ENCODE results near the gene GABRB1.

The GABRB1 gene

GRCh38 chr4:47031751-47032404, 511 bp downstream of the GABRB1 start:
- Histone ChIP-seq H3K4me2 (ENCODE audit: low read depth, low read length, poor library complexity, severe bottlenecking) (peak overlapping the region; percentile 31), H3K36me3 (ENCODE audit: insufficient read depth, low read length) (no peaks in the 10 kb centered on the region), H4K20me1 (ENCODE audit: insufficient read depth, low read length, poor library complexity, severe bottlenecking) (no peaks in the 10 kb centered on the region), H3K27me3 (ENCODE audit: insufficient read depth, low read length, poor library complexity, severe bottlenecking) (no peaks in the 10 kb centered on the region), H3K9me2 (replicated peaks; ENCODE audit: low read depth, low read length) (no peaks in the 10 kb centered on the region), H3K9me3 (ENCODE audit: insufficient read depth, low read depth, low read length) (no peaks in the 10 kb centered on the region), H3K4me3 (ENCODE audit: low read length, poor library complexity, severe bottlenecking) (no peak overlapping the region), H3F3A (ENCODE audit: low read depth) (no peaks in the 10 kb centered on the region), H3K9ac (ENCODE audit: low read depth, low read length, poor library complexity, severe bottlenecking) (no peak overlapping the region), H2AFZ (ENCODE audit: low read length) (no peak overlapping the region), H3K4me1 (ENCODE audit: insufficient read depth, low read length, poor library complexity, severe bottlenecking) (no peaks in the 10 kb centered on the region), H3K79me2 (ENCODE audit: insufficient read depth, low read length) (no peaks in the 10 kb centered on the region)
- no peak for TF ChIP-seq EZH2phosphoT487 (IDR thresholded peaks at IDR 0.05; ENCODE audit: borderline replicate concordance)
- TF ChIP-seq, protein P1, sequence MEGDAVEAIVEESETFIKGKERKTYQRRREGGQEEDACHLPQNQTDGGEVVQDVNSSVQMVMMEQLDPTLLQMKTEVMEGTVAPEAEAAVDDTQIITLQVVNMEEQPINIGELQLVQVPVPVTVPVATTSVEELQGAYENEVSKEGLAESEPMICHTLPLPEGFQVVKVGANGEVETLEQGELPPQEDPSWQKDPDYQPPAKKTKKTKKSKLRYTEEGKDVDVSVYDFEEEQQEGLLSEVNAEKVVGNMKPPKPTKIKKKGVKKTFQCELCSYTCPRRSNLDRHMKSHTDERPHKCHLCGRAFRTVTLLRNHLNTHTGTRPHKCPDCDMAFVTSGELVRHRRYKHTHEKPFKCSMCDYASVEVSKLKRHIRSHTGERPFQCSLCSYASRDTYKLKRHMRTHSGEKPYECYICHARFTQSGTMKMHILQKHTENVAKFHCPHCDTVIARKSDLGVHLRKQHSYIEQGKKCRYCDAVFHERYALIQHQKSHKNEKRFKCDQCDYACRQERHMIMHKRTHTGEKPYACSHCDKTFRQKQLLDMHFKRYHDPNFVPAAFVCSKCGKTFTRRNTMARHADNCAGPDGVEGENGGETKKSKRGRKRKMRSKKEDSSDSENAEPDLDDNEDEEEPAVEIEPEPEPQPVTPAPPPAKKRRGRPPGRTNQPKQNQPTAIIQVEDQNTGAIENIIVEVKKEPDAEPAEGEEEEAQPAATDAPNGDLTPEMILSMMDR (conservative IDR thresholded peaks at IDR 0.05; ENCODE audit: low read length), result no peak

DNA sequence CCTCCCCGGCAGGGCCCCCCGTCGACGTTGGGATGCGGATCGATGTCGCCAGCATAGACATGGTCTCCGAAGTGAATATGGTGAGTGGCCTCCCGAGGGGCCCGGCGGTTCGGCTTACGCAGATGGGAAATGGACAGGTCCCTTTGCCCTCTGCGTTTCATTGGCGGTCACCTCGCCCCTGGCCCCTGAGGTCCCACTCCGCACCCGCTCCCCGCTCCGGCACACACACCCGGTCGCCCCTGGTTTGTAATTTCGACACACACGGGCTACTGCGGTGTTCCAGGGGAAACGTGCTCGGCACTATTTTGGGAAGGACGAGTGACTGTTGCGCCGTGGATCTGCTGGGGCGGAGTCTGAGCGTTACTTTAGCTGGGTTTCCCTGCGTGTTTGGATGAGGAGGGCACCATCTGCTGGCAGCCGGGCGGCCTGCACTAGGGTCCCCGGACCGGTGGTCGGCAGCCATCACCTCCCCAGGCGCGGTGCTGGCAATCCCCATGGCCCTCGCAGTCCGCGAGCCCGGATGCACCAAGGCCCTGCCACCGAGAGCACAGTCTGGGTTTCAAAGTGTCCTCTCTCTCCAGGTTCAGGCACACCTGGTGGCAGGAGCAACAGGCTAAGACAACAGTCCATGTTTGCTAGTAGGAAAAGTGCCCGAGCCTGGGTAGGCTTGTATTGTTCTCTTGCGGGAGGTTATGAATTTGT, 1.2 kb downstream of the GABRB1 start:
- Histone ChIP-seq H3K36me3 (ENCODE audit: insufficient read depth, low read length) (no peaks in the 10 kb centered on the region), H2AFZ (ENCODE audit: low read length) (peak overlapping the region; percentile 58), H3K4me3 (ENCODE audit: low read length, poor library complexity, severe bottlenecking) (peak overlapping the region; percentile 39), H3K9me3 (ENCODE audit: insufficient read depth, low read depth, low read length) (no peaks in the 10 kb centered on the region), H3F3A (ENCODE audit: low read depth) (no peaks in the 10 kb centered on the region), H3K4me2 (ENCODE audit: low read depth, low read length, poor library complexity, severe bottlenecking) (peak overlapping the region; percentile 31), H3K4me1 (ENCODE audit: insufficient read depth, low read length, poor library complexity, severe bottlenecking) (no peaks in the 10 kb centered on the region), H3K27me3 (ENCODE audit: insufficient read depth, low read length, poor library complexity, severe bottlenecking) (no peaks in the 10 kb centered on the region), H4K20me1 (ENCODE audit: insufficient read depth, low read length, poor library complexity, severe bottlenecking) (no peaks in the 10 kb centered on the region), H3K9me2 (replicated peaks; ENCODE audit: low read depth, low read length) (no peaks in the 10 kb centered on the region), H3K9ac (ENCODE audit: low read depth, low read length, poor library complexity, severe bottlenecking) (no peak overlapping the region), H3K79me2 (ENCODE audit: insufficient read depth, low read length) (no peaks in the 10 kb centered on the region)
- TF ChIP-seq, protein P1 (conservative IDR thresholded peaks at IDR 0.05; ENCODE audit: low read length), result peak; percentile 67
- no peak for TF ChIP-seq EZH2phosphoT487 (IDR thresholded peaks at IDR 0.05; ENCODE audit: borderline replicate concordance)

DNA sequence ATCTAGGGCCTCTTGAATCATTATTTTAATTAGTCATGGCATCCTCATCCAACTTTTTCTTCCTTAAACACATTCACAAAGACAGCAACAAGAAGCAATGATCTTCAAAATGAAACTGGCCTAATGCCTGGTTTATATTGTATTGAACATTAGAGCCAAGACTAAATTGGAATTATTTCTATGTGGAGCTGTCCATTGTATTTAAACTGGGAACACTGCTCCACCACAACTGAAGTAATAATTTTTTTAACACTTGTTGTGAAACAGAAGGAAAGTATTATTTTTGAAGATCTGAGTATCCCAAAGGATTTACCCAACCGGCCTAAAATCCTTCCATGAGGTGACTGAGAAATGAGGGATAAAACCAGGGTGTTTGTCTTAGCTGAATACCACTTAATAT, 6.9 kb downstream of the GABRB1 start:
- H4K20me1 ChIP-seq (ENCODE audit: insufficient read depth, low read length, poor library complexity, severe bottlenecking), result no peaks in the 10 kb centered on the region
- no peak overlapping the region for H2AFZ ChIP-seq (ENCODE audit: low read length)
- H3K4me3 ChIP-seq (ENCODE audit: low read length, poor library complexity, severe bottlenecking), result no peak overlapping the region
- no peak for TF ChIP-seq EZH2phosphoT487 (IDR thresholded peaks at IDR 0.05; ENCODE audit: borderline replicate concordance)
- TF ChIP-seq, protein P1 (conservative IDR thresholded peaks at IDR 0.05; ENCODE audit: low read length), result no peak
- H3K4me2 ChIP-seq (ENCODE audit: low read depth, low read length, poor library complexity, severe bottlenecking), result no peak overlapping the region
- H3K9me3 ChIP-seq (ENCODE audit: insufficient read depth, low read depth, low read length), result no peaks in the 10 kb centered on the region
- no peaks in the 10 kb centered on the region for H3K79me2 ChIP-seq (ENCODE audit: insufficient read depth, low read length)
- no peaks in the 10 kb centered on the region for H3K9me2 ChIP-seq (replicated peaks; ENCODE audit: low read depth, low read length)
- no peaks in the 10 kb centered on the region for H3F3A ChIP-seq (ENCODE audit: low read depth)
- no peak overlapping the region for H3K9ac ChIP-seq (ENCODE audit: low read depth, low read length, poor library complexity, severe bottlenecking)
- H3K27me3 ChIP-seq (ENCODE audit: insufficient read depth, low read length, poor library complexity, severe bottlenecking), result no peaks in the 10 kb centered on the region
- H3K36me3 ChIP-seq (ENCODE audit: insufficient read depth, low read length), result no peaks in the 10 kb centered on the region
- H3K4me1 ChIP-seq (ENCODE audit: insufficient read depth, low read length, poor library complexity, severe bottlenecking), result no peaks in the 10 kb centered on the region

Measured in Loucy (cell line).